ENCODE measurements around the gene NEU4.

The NEU4 gene

DNA sequence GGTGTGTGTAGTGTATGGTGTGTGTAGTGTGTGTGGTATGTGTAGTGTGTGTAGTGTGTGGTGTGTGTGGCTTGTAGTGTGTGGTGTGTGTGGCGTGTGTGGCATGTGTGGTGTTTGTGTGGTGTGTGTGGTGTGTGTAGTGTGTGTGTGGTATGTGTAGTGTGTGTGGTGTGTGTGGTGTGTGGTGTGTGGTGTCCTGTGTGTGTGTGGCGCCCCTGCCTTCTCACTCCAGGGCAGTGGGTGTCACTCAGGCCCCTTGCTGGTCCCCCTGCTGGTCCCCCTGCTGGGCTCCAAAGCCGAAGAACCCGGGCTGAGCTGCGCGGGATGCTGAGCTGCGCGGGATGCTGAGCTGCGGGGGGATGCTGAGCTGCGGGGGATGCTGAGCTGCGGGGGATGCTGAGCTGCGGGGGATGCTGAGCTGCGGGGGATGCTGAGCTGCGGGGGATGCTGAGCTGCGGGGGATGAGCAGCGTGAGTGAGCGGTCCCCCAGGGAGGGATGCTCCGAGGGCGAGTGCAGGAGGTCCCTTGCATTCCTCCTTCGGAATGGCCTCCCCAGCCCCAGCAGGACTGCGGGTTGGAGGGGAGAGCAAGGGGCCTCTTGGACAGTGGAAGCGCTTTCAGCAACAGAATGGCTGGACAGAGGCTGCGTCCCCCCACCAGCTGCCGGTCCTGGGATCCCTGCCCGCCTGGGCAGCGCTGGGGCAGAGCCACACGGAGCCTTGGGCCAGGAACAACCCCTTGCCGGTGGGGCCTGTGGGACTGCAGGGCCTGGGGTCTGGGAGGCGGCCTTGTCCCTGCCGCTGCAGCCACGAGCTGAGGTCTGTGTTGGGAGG, 57.2 kb downstream of the NEU4 start:
- no peak for DNase-seq

Measured in KG1 (cell line).